GM10847 (cell line): Measurements from ENCODE around the gene EIF3I.

Experiments used
- POLR2A ChIP-seq: IDR thresholded peaks from 2 replicates; pipeline ENCODE4 v1.6.1; 2011; ENCODE audit not compliant: insufficient read length; ENCODE audit errors: extremely low read depth

Gene EIF3I

DNA sequence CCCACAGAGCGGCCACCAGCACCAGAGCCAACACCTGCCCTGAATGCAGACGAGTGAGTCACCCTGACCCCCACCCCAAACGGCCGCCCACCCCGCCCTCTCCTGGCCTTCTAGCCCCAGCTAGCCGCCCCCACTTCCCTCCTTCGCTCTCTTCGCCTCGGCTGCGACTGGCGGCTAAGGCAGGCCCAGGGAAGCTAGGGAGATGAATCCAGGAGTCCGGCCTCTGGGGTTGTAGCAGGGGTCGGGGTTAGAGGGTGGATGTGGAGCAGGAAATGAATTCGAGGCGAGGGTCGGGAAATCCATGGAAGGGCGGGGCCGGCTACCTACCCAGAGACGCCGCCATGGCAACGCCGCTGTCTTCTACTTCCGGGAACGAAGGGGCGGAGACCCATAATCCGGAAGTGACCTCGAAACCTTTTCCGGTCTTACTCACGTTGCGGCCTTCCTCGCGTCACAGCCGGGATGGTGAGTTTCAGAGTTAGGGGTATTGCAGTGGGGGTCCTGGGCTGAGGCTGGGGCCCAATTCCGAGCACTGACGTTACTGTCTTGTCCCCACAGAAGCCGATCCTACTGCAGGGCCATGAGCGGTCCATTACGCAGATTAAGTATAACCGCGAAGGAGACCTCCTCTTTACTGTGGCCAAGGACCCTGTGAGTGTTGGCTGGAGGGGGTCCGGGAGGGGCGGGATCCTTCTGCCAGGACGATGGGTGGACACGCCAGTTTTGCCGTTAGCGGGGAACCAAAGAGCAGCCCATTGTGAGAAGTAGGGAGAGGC lies at the start of gene EIF3I, which contains the start of gene TMEM234:
Gene EIF3I (plus strand): TSS at position 428 of the 776 bp plus-strand sequence. CDS start 35 bp downstream, at position 463.
Gene TMEM234 (minus strand): TSS at position 374 of the 776 bp plus-strand sequence. CDS start 31 bp downstream, at position 343.
- TF ChIP-seq POLR2A, result peak; percentile 66

DNA sequence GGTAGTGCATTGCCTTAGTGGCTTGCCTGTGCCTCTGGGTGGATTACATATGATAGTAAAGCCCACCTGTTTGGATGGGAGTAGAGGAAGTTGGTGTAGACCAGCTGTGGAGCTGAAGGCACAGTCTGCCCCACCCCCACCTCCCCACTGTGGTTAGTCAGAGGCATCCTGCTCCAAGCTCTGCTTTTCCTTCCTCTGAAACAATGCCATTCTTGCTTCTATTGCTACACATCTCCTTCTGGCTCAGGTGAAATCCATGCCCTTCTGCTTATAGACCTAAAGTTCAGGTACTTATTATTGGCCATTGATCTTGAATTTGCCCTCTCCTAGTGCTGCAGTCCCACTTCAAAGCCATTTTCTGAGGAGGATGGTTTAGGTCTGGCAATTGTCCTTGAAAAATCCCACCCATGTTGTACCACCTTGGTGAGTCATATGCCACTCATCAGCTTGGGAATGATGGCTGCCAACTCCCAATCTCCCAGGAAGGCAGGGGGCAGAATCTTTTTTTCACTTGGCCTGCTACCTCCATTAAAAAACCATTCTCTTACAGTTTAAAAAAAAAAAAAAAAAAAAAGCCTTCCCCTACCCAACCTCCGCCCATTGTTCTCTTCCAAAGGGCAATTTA lies 49.5 kb upstream of the EIF3I start:
- no peak for TF ChIP-seq POLR2A

DNA sequence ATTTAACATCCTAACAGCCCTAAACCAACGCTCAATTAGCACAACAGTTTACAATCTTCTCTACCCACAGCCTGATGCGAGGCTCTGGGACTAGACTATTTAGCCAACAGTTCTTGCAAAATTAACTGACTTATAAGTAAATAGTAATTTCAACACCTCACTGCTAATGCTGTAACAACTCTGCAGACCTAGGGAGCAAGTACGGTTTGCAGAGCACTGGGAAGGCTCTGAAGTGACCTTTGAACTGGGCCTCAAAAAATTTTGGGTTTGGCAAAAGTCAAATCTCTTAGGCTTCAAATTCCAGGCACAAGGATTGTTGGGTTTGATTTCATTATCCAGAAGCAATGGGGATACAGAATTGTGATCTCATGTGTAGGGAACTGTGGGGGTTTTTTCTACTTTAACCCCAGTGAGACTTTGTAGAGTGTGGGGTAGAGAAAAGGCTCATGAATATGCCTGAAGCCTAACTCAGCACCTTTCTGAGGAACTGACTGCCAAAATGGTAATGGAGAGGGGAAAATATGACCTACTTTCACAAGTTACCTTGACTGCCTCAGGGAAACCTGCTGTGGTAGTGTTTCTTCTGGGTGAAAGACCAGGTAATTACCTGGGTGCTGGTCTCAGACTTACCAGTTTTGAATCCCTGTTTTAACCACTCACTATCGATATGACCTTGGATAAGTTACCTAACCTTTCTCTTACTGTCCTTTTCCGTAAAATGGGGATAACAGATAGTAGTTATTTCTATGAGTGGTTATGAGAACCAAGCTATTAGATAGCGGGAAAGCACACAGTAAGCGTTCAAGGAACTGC lies 43.6 kb upstream of the EIF3I start:
- no peak for TF ChIP-seq POLR2A

GRCh38 chr1:32179193-32179442 lies 43.1 kb upstream of the EIF3I start:
- no peak for TF ChIP-seq POLR2A

DNA sequence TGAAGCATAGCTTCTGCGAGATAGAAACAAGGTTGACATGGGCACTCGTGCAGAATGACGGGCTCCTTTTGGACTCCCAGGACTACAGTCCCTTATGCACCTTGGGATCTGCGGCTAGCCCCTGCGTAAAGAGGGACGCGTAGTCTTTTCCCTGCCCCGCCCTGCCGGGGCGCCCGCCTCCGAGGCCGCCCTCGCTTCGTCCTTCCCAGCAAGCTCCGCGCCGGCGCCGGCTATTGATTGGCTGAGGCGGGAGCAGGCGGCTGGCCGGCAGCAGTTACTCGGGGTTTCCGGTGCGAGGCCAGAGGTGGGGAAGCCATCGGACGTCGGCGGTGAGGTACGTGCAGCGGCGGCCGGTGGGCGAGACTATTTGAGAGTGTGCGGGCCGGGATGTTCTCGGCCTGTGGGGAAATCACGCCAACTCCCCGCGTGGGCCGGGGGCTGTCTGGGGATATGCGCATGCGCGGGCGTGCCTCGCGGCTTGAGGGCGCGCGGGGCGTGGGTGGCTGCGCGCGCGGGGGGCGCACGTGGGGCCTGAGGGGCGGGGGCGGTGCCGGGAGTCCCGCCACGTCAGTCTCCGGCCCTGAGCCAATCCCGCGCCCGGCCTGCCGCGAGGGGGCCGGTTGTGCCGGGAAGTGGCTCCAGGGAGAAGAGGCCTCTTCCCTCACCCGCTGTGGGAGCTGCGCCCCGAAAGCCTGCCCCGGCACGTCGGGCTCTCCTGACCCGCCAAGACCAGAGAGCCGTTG lies 42.6 kb upstream of the EIF3I start, which contains the start of gene TXLNA:
Gene TXLNA (plus strand): TSS at position 233 of the 743 bp plus-strand sequence. CDS start 671 bp downstream, outside the sequence.
- TF ChIP-seq POLR2A, result peak; percentile 84

GRCh38 chr1:32180186-32181060 lies 41.8 kb upstream of the EIF3I start:
- no peak for TF ChIP-seq POLR2A

- TF ChIP-seq POLR2A, result no peak
Observed at GRCh38 chr1:32181065-32181464, 41.1 kb upstream of the EIF3I start.

GRCh38 chr1:32181563-32181962 lies 40.6 kb upstream of the EIF3I start:
- TF ChIP-seq POLR2A, result no peak

- no peak for TF ChIP-seq POLR2A
Observed at GRCh38 chr1:32182060-32182459, 40.1 kb upstream of the EIF3I start.

DNA sequence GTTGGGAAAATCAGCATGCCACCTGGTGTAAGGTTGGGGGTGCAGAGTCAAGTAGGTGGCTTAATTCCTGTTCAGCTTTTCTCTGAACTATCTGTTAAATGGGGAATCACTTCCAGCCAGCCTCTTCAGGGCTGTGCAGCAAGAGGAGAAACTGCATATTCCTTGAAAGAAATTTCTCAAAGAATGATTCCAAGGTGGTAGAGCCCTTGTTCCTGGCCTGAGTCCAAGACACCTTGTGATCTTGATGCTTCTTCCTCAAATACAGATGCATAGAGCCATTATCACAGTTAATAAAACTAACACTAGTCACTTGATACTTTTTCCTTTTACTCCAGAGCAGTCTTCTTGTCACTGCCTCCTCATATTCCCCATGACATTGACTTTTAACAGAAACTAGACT lies 37.6 kb upstream of the EIF3I start:
- no peak for TF ChIP-seq POLR2A

DNA sequence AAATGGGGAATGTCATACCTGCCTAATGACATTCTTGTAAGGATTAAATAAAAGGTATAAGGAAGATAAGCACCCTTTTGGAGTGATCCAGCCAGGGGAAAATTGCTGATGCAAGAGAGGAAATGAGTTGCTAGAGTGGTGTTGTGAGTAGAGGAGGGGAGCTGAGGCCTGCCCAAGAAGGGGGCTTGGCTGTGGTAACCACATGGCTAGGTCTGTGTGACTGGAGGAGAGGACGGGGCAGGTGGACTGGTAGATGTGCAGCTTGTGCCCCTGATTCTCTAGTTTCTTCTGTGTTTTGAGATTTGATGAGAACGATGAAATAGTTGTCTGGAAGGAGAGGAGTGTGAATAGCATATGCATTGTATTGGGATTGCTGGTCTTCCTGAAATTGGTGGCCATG lies 36.1 kb upstream of the EIF3I start:
- TF ChIP-seq POLR2A, result no peak

DNA sequence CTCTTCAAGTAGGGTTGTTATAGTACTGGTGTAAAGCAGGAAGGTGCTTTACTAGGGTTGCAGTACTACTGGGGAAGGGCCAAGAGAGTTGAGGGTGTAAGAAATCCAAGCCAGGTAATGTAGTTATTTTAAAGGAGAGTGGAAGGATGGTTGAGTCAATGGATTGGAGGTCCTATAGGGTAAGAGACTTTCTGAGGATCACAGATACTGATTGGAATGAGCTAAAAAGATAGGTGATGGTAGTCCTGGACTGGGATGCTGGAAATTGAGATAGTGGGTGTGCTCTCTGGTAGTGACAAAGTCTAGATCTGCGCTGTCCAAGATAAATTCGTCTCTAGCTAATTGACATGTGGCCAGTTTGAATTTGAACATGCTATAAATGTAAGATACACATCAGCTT lies 35.7 kb upstream of the EIF3I start:
- no peak for TF ChIP-seq POLR2A

DNA sequence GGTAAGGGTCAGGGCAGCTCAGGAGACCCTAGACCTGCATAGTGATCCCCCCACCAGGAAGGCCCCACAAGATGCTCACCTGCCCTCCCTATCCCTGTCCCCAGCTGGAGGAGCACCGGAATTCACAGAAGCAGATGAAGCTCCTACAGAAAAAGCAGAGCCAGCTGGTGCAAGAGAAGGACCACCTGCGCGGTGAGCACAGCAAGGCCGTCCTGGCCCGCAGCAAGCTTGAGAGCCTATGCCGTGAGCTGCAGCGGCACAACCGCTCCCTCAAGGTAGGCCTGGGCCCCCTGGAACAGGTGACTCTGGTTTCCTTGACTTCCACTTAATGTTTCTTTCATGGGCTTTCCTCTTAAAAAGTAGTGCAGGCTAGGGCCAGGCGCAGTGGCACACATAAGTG lies 34.4 kb upstream of the EIF3I start:
- TF ChIP-seq POLR2A, result no peak
